ENCODE measurements around the gene ANO2.
"Not testable (repeated sequence)": the region's sequence is repeated elsewhere in the genome, so short reads cannot be mapped to it uniquely, and the experiment has no call there.

Gene ANO2

GRCh38 chr12:5889381-5890047, 55.5 kb downstream of the ANO2 start:
- in situ Hi-C loops (cut with HindIII; ENCODE audit: low sequenced_read_pairs), result no loop called here

- in situ Hi-C loops (cut with HindIII; ENCODE audit: low sequenced_read_pairs), result no loop called here
Observed at GRCh38 chr12:5888816-5889315, 56.2 kb downstream of the ANO2 start.

DNA sequence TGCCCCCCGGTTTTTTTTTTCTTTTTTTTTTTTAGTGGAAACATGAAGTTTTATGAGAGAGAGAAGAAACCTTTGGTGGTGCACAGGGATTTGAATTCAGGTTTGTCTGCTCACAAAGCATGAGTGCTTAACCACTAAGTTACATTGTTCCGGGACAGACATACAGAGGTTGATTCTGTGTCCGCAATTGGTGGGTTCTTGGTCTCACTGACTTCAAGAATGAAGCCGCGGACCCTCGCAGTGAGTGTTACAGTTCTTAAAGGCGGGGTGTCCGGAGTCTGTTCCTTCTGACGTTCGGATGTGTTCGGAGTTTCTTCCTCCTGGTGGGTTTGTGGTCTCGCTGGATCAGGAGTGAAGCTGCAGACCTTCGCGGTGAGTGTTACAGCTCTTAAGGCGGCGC, 57.2 kb downstream of the ANO2 start:
- in situ Hi-C loops (cut with HindIII; ENCODE audit: low sequenced_read_pairs), result not testable (repeated sequence)

- in situ Hi-C loops (cut with HindIII; ENCODE audit: low sequenced_read_pairs), result no loop called here
Observed at GRCh38 chr12:5884866-5885265, 60.2 kb downstream of the ANO2 start.

DNA sequence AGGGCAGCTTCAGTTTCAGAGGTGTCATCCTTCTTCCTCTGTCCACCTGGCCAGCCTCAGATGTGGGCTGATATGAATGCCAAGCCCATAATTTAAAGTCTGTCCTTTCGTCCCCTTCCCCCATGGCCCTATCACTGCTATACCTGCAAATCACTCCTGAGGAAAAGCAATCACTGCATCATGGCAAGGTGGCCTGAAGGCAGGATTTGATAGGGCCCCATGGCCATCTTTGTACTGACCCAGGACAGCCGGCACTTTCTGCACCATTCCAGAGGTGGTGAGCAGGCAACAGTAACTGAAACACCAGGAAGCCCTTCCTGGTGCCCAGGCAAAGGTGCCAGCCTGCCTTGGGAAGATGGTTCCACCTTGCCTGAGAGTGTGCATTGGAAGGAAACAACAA, 60.8 kb downstream of the ANO2 start:
- in situ Hi-C loops (cut with HindIII; ENCODE audit: low sequenced_read_pairs), result no loop called here

DNA sequence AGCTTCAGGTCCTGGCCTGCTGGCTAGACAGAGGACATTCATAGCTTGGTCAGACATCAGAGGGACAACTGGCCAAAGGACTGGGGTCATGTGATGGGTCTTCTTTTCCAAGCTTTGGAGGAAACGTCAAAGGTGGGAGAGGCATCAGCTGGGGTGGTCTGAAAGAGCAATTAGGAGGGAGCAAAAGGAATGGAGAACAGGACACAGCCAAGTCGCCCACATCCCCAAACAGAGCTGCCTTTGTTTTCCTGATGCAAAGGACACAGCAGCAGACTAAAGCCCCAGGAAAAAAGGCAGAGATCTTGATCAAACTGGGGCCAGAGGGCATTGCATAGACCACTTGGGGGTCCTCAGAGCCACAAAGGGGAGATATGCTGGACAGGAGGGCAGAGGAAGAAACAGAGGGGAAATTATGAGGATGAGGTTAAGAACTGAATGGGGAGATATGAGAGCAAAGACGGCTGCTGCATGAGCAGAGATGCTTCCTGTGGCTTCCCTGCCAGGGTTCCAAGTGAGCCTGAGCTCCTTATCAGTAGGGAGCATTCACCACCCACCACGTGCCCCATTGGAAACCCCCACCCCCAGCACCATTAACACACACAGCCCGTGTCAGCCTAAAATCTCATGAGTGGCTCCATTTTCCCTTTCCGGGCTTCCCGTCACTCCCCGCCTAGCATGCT, 62.4 kb downstream of the ANO2 start:
- in situ Hi-C loops (cut with HindIII; ENCODE audit: low sequenced_read_pairs), result no loop called here

- in situ Hi-C loops (cut with HindIII; ENCODE audit: low sequenced_read_pairs), result no loop called here
Observed at GRCh38 chr12:5881666-5882065, 63.4 kb downstream of the ANO2 start.

GRCh38 chr12:5881101-5881606, 63.9 kb downstream of the ANO2 start:
- in situ Hi-C loops (cut with HindIII; ENCODE audit: low sequenced_read_pairs), result no loop called here

DNA sequence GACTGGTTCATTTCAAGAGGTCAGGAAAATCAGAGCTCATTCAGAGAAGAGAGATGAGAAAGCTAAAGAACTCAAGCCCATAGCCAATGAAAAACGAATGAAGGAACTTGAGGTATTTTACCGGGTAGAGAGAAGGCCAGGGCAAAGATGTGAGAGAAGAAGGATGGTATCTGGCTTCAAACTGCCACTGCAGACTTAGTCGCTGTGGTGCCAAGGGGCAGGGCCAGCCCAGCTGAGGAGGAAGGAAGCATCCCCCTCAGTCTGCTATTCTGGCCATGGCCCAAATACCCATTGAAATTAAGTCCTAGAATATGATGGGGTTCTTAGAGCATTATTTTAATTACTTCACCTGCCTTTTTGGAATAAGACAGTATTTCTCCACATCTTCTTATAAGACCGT, 69.2 kb downstream of the ANO2 start:
- in situ Hi-C loops (cut with HindIII; ENCODE audit: low sequenced_read_pairs), result no loop called here

- in situ Hi-C loops (cut with HindIII; ENCODE audit: low sequenced_read_pairs), result no loop called here
Observed at GRCh38 chr12:5874514-5874913, 70.5 kb downstream of the ANO2 start.

GRCh38 chr12:5873281-5873919, 71.7 kb downstream of the ANO2 start:
- in situ Hi-C loops (cut with HindIII; ENCODE audit: low sequenced_read_pairs), result no loop called here

DNA sequence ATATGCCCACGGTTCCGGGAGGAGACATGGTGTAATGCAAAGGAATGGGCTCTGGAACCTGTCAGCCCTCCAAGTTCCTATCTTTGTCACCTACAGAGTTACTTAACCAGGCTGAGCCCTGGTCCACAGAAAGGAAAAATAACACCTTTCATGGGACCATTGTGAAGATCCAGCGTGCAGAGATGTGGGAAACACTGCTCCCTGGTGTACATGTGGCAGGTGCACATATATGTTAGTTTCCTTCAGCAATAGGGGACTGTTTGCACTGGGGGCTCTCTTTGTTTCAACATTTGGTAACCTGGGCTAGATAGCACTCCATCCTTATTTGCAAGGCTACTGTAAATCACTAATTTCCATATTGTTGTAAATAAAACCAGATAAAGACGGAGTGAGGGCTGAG, 72.3 kb downstream of the ANO2 start:
- in situ Hi-C loops (cut with HindIII; ENCODE audit: low sequenced_read_pairs), result no loop called here

- in situ Hi-C loops (cut with HindIII; ENCODE audit: low sequenced_read_pairs), result no loop called here
Observed at GRCh38 chr12:5871741-5872140, 73.3 kb downstream of the ANO2 start.

- in situ Hi-C loops (cut with HindIII; ENCODE audit: low sequenced_read_pairs), result no loop called here
Observed at GRCh38 chr12:5870183-5870582, 74.9 kb downstream of the ANO2 start.

GRCh38 chr12:5868625-5869295, 76.3 kb downstream of the ANO2 start:
- in situ Hi-C loops (cut with HindIII; ENCODE audit: low sequenced_read_pairs), result no loop called here

DNA sequence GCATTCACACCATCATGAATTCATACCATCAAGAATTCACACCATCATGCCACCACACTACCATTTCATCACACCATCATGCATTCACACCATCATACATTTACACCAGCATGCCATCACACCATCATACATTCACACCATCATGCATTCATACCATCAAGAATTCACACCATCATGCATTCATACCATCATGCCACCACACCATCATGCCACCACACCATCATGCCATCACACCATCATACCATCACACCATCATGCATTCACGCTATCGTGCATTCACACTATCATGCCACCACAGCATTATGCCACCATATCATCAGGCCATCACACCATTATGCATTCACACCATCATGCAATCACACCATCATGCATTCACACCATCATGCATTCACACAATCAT, 79.7 kb downstream of the ANO2 start:
- in situ Hi-C loops (cut with HindIII; ENCODE audit: low sequenced_read_pairs), result no loop called here

DNA sequence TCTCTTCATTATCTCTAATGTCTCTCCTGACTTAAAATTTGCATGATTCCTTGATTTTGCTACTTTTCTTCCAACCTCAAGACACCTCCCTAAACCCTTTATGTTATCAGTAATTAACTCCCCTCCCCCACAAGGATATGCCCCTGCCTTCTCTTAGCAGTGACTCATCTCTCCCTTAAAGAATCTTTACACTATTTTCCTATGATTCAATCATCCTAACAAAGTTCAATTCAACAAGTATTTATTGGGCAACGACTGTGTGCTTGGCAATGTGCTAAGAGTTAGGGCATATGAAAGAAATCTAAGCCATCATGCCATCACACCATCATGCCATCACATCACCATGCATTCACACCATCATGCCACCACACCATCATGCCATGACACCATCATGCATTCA, 80.1 kb downstream of the ANO2 start:
- in situ Hi-C loops (cut with HindIII; ENCODE audit: low sequenced_read_pairs), result no loop called here

GRCh38 chr12:5864301-5864700, 80.8 kb downstream of the ANO2 start:
- in situ Hi-C loops (cut with HindIII; ENCODE audit: low sequenced_read_pairs), result no loop called here

- in situ Hi-C loops (cut with HindIII; ENCODE audit: low sequenced_read_pairs), result no loop called here
Observed at GRCh38 chr12:5861416-5861815, 83.6 kb downstream of the ANO2 start.

- in situ Hi-C loops (cut with HindIII; ENCODE audit: low sequenced_read_pairs), result no loop called here
Observed at GRCh38 chr12:5856692-5857091, 88.4 kb downstream of the ANO2 start.

DNA sequence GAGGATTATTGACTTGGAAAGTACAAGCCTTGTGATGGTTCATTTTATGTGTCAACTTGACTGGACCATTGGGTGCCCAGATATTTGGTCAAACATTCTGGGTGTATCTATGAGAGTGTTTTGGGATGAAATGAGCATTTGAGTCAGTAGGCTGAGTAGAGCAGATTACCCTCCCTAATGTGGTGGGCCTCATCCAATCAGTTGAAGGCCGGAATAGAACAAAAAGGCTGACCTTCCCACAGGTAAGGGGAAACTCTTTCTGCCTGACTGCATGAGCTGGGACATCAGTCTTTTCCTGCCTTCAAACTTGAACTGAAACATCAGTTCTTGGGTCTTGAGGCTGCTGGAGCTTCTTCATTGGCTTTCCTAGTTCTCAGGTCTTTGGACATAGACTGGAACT, 98.1 kb downstream of the ANO2 start:
- in situ Hi-C loops (cut with HindIII; ENCODE audit: low sequenced_read_pairs), result no loop called here
